Psoas muscle (tissue), 8 donors: Measurements from ENCODE around the gene DUSP7. TPM values are rescaled to one million over a fixed set of nuclear protein-coding genes. Genes with fewer than 3 reads are reported as not detected.
"Not testable (repeated sequence)": the region's sequence is repeated elsewhere in the genome, so short reads cannot be mapped to it uniquely, and the experiment has no call there.

ENCODE experiments used
- ATAC-seq, 4 donors: fragments of 200-7000 bp; cut with Tn5 transposase; one replicate each; pipeline ENCODE4 v1.9.1; 2020; ENCODE audit warnings: moderate library complexity in 3 of 4, mild to moderate bottlenecking in 2 of 4
- DNase-seq, 2 donors: peaks; one replicate each; pipeline ENCODE4 v3.0.0-alpha.2; 2020
- H3K27ac ChIP-seq: fragments of 200-600 bp; one replicate; pipeline ENCODE4 v1.8.0; 2022
- H3K27me3 ChIP-seq, 3 donors: fragments of 200-600 bp in 1 of 3; one replicate each; pipeline versions ENCODE4 v1.6.1 to v1.8.0; 2013 to 2022; ENCODE audit warnings: low read length in 2 of 3, mild to moderate bottlenecking in 2 of 3, moderate library complexity in 1 of 3; ENCODE audit not compliant: insufficient read depth in 3 of 3
- H3K36me3 ChIP-seq, 2 donors: fragments of 200-600 bp in 1 of 2; one replicate each; pipeline versions ENCODE4 v1.6.1 to v1.8.0; 2013 to 2022; ENCODE audit warnings: low read depth in 1 of 2, mild to moderate bottlenecking in 1 of 2, moderate library complexity in 1 of 2; ENCODE audit not compliant: insufficient read depth in 1 of 2
- H3K4me1 ChIP-seq: fragments of 200-600 bp; one replicate; pipeline ENCODE4 v1.8.0; 2022
- H3K4me3 ChIP-seq: fragments of 200-600 bp; one replicate; pipeline ENCODE4 v1.8.0; 2022; ENCODE audit warnings: mild to moderate bottlenecking
- H3K9me3 ChIP-seq: fragments of 200-600 bp; one replicate; pipeline ENCODE4 v1.8.0; 2022
- CTCF ChIP-seq: fragments of 200-600 bp; IDR thresholded peaks from one replicate; pipeline ENCODE4 v1.8.0; 2022; ENCODE audit warnings: antibody characterized with exemption
- WGBS, 3 donors: extraction: QIAGEN DNeasy Blood & Tissue Kit; methylation state at CpG; one replicate each; pipeline versions ENCODE4 v1.1.6 to v1.1.7; 2013; 5-methylcytosine and 5-hydroxymethylcytosine counted together
- intact Hi-C, 2 donors: fragments of 100-400 bp; cut with DNase I; formaldehyde crosslinking; loops; one replicate each; pipeline versions ENCODE4 v1.11.0 to v1.14.2; 2022
- polyA plus RNA-seq, 3 donors: library from polyadenylated mRNA; stranded (reverse); fragments of 200-250 nt; gene quantifications; one replicate each; pipeline ENCODE4 v1.2.3, GENCODE V29; 2013
- total RNA-seq, 4 donors: library from RNA; stranded (reverse); fragmentation: NEBNext Ultra II Directional in 2 of 4; extraction: Animal tissue kit (Norgen Biotek cat#: 25700) in 2 of 4; gene quantifications; one replicate each; pipeline versions ENCODE4 v1.2.1 to v1.2.4, GENCODE V29; 2021 to 2023
- donor health status: healthy with polysubstance abuse.
- donor health status: DM: no; HTN: no; CAD: no; lungs with moderate emphysema.
- donor health status: Bipolar disorder and iron deficiency.
- donor health status: healthy.
- donor health status: DM: yes; HTN: yes; CAD: no.
- donor health status: DM: no; HTN: no; CAD: no.
- donor health status: DM: no; HTN: no; CAD: no.
- donor health status: DM: yes; HTN: yes; CAD: no.

The DUSP7 gene
- total and polyA plus RNA-seq, 7 donors = 7.4 to 31.9 (median 15.7) TPM

DNA sequence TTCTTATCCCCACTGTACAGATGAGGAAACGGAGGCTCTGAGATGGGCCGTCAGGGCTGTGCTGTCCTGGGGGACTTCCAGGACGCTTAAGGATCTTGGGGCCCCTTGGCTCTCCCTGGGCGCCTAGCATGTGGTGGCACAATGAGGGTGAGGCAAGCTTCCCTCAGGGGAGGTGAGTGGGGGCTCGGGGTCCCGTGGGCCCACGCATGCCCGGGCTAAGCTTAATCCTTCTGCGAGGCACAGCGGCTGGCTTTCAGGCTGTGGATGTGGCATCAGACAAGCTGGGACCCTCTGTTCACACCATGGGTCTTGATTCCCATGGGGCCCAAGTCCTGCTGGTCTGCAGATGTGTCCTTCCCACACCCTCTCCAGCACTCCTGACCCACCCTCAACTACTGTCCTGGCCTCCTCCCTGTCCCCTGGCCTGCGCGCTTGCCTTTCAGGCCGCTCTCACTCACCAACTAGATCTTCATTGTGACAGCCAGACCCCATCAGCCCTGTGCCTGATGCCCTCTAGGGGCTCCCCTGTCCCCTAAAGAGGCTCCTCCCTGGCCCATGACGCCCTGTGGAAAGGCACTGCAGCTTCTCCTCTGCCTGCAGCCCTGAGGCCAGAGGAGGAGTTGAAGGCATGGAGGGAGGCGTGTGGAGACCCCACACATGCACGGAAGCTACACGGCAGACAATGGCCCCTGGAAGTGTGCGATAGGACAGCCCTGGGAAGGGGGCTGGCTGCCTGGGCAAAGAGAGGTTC, 11.3 kb downstream of the DUSP7 start:
- DNase-seq (no peak), ATAC-seq (no peak)
- WGBS, 3 donors = 93 to 96% (median 95%) methylated on average over 14 to 18 of the region's 18 CpGs
- Histone ChIP-seq H3K4me1 (peaks cover 29% of the 10 kb centered on the region), H3K27ac (no peak overlapping the region), H3K4me3 (no peak overlapping the region), H3K9me3 (no peaks in the 10 kb centered on the region), H3K36me3 (peaks cover 3 to 16% of the 10 kb centered on the region in 2 donors), H3K27me3 (no peaks in the 10 kb centered on the region)
- TF ChIP-seq CTCF = no peak
- intact Hi-C loops = no loop called here

GRCh38 chr3:52043750-52044149, 12.6 kb downstream of the DUSP7 start:
- H3K4me1 ChIP-seq = peaks cover 31% of the 10 kb centered on the region
- no peaks in the 10 kb centered on the region for H3K27me3 ChIP-seq
- DNase-seq = no peak
- peaks cover 0 to 4% of the 10 kb centered on the region in 2 donors for H3K36me3 ChIP-seq
- no peaks in the 10 kb centered on the region for H3K9me3 ChIP-seq
- whole genome bisulfite sequencing, 3 donors = 56 to 64% (median 60%) methylated on average over 6 of the region's 6 CpGs
- ATAC-seq = no peak
- TF ChIP-seq CTCF = no peak
- H3K4me3 ChIP-seq = no peak overlapping the region
- no peak overlapping the region for H3K27ac ChIP-seq
- intact Hi-C loops = loop anchor here in 1 of 2 donors (2.0 kb wide), 1 partner anchor 77 kb away; no protein-coding TSS in a partner anchor

- not testable (repeated sequence) for H3K27ac ChIP-seq, DNase-seq, H3K9me3 ChIP-seq, ATAC-seq, H3K4me3 ChIP-seq, H3K27me3 ChIP-seq, H3K36me3 ChIP-seq
- H3K4me1 ChIP-seq = peaks cover 31% of the 10 kb centered on the region
- intact Hi-C loops = loop anchor here in 1 of 2 donors (2.0 kb wide), 1 partner anchor 78 kb away; no protein-coding TSS in a partner anchor
- WGBS, 3 donors = 93 to 100% (median 97%) methylated on average over 1 of the region's 1 CpG
Measured at GRCh38 chr3:52043039-52043438, 13.3 kb downstream of the DUSP7 start.

DNA sequence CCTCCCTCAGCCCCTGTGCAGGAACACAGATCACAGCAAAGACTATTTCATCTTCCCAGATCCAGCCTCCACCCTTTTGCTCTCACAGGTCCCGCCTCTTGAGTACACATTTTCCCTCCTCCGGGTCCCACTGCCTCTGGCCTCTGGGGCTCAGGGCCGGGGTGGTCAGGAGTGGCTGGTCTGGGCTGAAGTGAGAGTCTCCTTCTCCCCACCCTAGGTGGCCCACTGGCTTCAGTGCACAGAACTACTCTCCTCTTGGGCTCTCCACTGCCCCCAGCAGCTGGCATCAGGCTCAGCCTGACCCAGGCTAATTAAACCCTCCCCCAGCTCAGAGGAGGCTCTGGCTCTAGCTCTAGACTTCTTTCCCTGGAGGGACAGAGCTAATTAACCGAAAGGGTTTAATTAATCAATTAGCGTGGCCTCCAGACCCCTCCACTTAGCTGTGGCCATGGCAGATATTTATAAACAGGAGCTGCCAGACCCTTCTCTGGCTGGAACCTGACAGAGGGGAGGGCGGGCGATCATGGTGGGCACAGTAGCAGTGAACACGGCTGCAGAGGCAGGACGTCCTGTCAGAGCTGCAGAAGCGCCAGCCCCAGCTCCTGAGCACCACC, 15.1 kb downstream of the DUSP7 start:
- Histone ChIP-seq H3K27ac (no peak overlapping the region), H3K4me3 (no peak overlapping the region), H3K36me3 (no peaks in the 10 kb centered on the region), H3K4me1 (peaks cover 19% of the 10 kb centered on the region), H3K9me3 (no peaks in the 10 kb centered on the region), H3K27me3 (no peaks in the 10 kb centered on the region)
- peak; percentile 31 to 61 (median 52) for ATAC-seq
- no peak for DNase-seq
- no peak for TF ChIP-seq CTCF
- intact Hi-C loops = no loop called here
- WGBS, 3 donors = 72 to 80% (median 74%) methylated on average over 10 of the region's 10 CpGs

DNA sequence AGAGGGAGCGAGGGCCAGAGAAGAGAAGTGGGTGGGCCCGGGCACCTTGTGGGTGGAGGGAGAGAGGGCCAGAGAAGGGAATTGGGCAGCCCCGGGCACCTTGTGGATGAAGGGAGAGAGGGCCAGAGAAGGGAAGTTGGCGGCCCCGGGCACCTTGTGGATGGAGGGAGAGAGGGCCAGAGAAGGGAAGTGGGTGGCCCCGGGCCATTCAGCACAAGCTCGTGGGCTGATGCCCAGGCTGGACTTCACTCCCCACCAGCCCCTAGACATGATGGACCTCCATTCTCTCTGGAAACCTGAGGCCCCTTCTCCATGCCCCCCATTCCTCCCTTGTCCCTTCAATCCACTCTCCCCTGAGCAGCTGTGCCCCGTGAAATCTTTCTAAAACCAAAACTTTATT, 15.8 kb downstream of the DUSP7 start:
- intact Hi-C loops = no loop called here
- no peak for TF ChIP-seq CTCF

More for the DNA sequence above, 15.8 kb downstream of the DUSP7 start:
- H3K4me3 ChIP-seq = no peak overlapping the region
- no peaks in the 10 kb centered on the region for H3K36me3 ChIP-seq
- H3K4me1 ChIP-seq = peaks cover 16% of the 10 kb centered on the region
- DNase-seq (no peak), ATAC-seq (peak in 2 of 4 donors; percentile 1 to 6)
- 56 to 67% (median 59%) methylated on average over 3 to 8 of the region's 8 CpGs for WGBS, 3 donors
- H3K27me3 ChIP-seq = no peaks in the 10 kb centered on the region
- no peak overlapping the region for H3K27ac ChIP-seq
- no peaks in the 10 kb centered on the region for H3K9me3 ChIP-seq
